T-helper 1 cell treated with Interleukin-12 subunit alpha and Interleukin-12 subunit beta and Interleukin-4 antibody, amounts not matched to agents 30 ng/mL and 1 ng/mL, for 36 hours (primary cell): ENCODE measurements around the gene FOSL1. TPM values are rescaled to one million over a fixed set of nuclear protein-coding genes. Genes with fewer than 3 reads are reported as not detected.
"Not testable (repeated sequence)": the region's sequence is repeated elsewhere in the genome, so short reads cannot be mapped to it uniquely, and the experiment has no call there.

Experiments used
- intact Hi-C: fragments of 100-400 bp; cut with micrococcal nuclease; formaldehyde crosslinking; loops from one replicate; pipeline ENCODE4 v1.15.1; 2024
- total RNA-seq: library from RNA; stranded (reverse); gene quantifications from 2 replicates; pipeline ENCODE4 v1.2.3, GENCODE V29; 2022

Gene FOSL1
- total RNA-seq, 1 donor from 2014 or later = 6.0 TPM

GRCh38 chr11:65898656-65899355 is 1.4 kb downstream of the FOSL1 start:
- intact Hi-C loops = no loop called here

DNA sequence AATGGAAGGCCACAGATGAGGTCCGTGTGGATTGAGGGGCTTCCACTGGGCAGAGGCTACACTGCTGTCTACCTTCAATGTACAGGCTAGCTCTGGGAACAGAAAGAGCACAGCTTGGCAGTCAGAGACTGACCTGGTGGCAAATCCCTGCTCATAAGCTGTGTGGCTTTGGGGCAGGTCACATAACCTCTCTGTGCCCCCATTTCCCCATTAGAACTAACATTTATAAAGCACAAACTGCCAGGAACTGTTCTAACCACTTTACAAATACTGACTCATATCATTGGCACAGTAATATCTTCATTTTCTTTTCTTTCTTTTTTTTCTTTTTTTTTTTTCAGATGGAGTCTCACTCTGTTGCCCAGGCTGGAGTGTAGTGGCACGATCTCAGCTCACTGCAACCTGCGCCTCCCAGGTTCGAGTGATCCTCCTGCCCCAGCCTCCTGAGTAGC is 3.1 kb downstream of the FOSL1 start:
- intact Hi-C loops = no loop called here

DNA sequence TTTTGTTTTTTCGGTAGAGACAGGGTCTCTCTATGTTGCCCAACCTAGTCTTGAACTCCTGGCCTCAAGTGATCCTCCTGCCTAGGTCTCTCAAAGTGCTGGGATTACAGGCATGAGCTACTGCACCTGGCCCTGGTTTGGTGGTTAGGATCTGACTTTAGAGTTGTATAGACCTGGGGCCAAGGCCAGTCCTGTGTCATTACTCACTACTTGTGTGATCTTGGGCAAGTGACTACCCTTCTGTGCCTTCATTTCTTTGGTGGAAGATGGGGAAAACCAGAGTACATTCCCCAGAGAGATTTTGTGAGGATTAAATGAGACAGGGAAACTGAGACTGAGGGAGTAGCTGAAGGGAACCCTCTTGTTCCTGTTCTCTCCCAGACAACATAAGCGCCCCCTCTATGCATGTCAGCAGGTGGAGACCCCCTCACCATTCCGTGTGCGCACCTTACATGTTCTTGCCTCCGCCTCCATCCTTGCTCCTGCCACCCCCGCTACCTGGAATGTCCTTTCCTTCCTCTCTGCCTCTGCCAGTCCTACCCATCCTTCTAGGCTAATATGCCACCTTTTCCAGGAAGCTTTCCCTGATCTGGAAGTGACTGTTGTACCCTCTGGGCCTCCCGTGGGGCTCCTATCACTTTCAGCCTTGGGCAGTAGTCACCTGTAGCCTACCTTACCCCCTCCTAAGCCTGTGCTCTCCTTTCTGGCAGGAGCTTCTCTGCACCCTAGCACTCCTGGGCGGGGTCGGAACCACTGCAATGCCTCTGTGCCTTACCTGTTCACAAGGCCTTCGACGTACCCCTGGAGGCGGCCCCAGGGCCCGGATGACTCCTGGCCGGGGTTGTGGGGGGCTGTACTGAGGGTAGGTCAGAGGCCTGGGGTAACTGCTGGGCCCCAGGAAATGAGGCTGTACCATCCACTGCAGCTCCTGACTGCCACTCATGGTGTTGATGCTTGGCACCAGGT is 3.9 kb downstream of the FOSL1 start:
- intact Hi-C loops = no loop called here

DNA sequence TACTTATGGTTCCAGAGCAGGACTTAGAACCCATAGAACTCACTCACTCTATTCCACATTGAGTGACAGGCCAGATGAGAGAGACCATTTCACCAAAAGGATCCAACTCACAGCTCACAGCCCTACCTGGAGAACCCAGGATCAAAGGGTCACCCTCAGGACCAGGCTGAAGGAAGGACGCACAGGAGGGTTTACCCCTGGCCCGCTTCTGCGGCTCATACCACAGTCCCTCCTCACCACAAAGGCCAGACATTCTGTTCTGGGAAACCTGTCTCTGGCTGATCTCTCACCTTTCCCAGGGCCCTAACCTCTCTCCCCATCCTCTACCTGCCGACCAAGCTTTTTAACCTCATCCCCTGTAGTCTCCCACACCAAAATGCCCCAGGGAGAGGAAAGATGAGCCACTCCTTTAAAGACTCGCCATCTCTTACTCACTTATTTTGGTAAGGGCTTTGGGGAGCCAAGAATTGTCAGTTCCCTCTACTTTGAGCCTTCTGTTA is 4.7 kb downstream of the FOSL1 start:
- intact Hi-C loops = no loop called here

GRCh38 chr11:65894034-65894591 is 6.1 kb downstream of the FOSL1 start:
- intact Hi-C loops = loop anchor here (1.0 kb wide), 1 partner anchor 62 kb away; no protein-coding TSS in a partner anchor

GRCh38 chr11:65892661-65893317 is 7.4 kb downstream of the FOSL1 start:
- intact Hi-C loops = no loop called here

DNA sequence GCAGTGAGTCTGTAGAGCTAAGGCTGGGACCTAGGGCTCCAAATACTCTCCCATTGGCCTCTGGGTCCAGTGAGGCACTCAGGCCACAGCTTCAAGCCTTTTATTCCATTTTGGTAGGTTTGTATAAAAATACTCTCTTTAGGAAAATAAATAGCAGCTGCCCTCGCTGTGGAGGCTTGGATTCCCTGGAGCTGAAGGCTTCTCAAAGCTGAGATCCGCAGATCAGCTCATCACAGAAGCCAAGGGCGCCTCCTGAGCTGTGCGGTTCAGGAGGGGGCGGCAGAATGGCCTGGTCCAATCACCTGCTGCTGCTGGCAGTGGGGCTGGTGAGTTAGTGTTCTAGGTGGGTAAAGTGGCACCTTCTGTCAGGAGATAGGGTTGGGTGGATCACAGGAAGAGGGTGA is 8.0 kb downstream of the FOSL1 start:
- intact Hi-C loops = not testable (repeated sequence)

GRCh38 chr11:65891219-65892136 is 8.7 kb downstream of the FOSL1 start:
- intact Hi-C loops = no loop called here

- intact Hi-C loops = loop anchor here (1.0 kb wide), 7 partner anchors 10 to 162 kb away; partner anchors contain the start of genes C11orf68, DRAP1, FOSL1 and SF3B2
These were observed 9.6 kb downstream of the FOSL1 start, which contains the start of gene CCDC85B for GRCh38 chr11:65890324-65891218. TSS of gene CCDC85B (plus strand) at chr11:65890673. CDS start at chr11:65890784, 111 bp downstream.

DNA sequence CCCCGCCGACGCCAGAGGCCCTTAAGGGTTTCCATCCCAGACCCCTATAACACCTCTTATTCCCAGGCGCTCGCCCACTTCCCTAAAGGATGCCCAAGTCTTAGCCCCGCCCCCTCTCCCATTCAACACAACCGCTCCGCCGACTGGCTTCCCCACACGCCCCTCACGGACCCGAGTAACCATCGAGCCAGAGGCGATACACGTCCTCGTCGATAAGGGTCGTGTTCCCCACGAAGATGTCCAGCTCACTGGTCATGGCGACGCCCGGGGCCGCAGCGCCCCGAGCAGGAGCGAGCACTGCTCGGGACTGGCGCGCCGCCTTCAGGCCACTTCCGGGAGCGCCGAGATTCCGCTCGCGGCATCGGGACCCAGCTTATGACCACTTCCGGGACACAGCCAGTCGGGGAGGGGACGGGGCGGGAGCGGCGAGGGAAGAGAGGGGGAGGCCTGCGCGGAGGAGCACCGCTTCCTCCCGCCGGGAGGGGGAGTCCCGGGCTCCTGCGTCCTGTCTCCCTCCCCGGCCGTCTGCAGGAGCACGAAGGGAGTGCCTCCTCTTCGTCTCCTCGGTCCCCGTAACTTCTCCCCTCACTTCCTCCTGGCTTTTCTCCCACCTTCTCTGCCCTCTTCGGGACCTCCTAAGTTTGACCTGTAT is 11.9 kb downstream of the FOSL1 start, which contains the start of gene FIBP:
TSS of gene FIBP (minus strand) at position 309 of the 652 bp plus-strand sequence. CDS start at position 256, 53 bp downstream.
- intact Hi-C loops = loop anchor here (1.0 kb wide), 3 partner anchors 73 to 176 kb away; partner anchors contain the start of genes BANF1, EIF1AD, KAT5 and SART1

DNA sequence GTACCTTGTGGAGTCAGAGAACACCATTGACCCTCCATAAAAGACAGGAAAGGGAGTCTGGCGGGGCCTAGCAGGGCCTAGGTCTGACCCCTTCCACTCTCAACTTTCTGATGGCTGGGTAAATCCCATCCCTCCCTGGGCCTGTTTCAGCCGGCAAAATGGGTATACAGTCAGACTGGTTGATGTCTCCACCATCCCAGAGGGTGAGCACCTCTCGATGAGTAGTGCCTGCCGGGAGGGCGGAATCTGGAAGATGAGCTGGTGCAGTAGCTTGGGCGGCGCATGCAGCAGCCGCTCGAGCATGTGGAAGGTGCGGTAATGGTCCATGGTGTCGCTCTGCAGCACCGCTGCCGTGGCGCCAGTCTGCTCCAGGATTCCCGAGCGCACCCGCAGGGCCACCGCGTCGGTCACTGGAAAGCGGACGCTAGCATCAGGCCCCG is 12.4 kb downstream of the FOSL1 start:
- intact Hi-C loops = loop anchor here (1.0 kb wide), 3 partner anchors 74 to 175 kb away; partner anchors contain the start of genes BANF1, EIF1AD, KAT5 and SART1

DNA sequence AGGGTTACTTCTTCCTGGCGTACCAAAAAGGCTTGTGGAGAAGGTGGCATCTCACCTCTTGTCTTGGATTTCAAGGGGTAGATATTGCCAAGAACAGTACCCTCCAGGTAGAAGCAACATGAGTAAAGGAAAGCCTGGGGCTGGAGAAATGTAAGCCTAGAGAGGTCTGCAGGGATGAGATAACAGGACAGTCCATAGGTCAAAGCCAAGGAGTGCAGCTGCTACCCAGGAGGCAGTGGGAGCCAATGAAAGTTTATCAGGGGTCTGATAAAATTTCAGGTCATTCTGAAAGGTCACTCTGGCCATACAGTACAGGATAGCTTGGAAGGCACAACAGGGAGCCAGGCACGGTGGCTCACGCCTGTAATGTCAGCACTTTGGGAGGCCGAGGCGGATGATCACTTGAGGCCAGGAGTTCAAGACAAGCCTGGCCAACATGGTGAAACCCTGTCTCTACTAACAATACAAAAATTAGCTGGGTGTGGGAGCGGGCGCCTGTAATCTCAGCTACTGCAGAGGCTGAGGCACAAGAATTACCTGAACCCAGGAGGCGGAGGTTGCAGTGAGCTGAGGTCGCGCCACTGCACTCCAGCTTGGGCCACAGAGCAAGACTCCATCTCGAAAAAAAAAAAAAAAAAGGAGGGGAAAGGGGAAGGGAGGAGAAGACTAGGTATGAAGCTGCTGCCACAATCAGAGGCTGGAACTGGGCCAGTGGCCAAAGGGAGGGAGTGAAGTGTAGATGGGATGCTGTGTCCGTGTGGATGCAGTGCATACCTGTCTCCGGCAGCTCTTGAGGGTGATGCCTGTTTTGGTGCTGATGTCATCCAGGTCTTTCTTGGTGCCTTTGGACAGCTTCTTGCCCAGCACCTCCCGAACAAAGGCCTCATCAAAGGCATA is 13.1 kb downstream of the FOSL1 start:
- intact Hi-C loops = no loop called here

- intact Hi-C loops = no loop called here
These were observed 14.2 kb downstream of the FOSL1 start for GRCh38 chr11:65885808-65886536.

DNA sequence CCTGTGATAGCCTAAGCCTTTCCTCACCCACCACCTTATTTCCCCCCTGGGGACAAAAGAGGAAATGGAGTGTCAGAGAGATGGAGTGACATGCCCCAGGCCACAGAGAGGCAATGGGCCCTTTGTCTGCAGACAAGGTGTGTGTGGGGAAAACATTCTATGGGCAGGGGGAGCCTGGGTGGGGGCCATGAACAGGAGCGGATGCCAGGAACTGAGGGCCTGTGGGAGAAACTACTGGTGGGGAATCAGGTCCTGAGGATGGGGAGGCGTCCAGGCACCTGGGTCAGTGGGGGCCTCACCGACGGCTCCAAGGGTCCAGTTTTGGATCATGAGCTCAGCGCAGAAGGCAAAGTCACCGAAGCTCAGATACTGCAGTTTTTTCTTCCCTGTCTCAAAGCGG is 15.0 kb downstream of the FOSL1 start:
- intact Hi-C loops = no loop called here

GRCh38 chr11:65884716-65885092 is 15.5 kb downstream of the FOSL1 start:
- intact Hi-C loops = loop anchor here (1.0 kb wide), 3 partner anchors 25 to 138 kb away; no protein-coding TSS in a partner anchor
